ENCODE data around the gene CSTPP1.
"Not testable (repeated sequence)": the region's sequence is repeated elsewhere in the genome, so short reads cannot be mapped to it uniquely, and the experiment has no call there.

Gene CSTPP1

DNA sequence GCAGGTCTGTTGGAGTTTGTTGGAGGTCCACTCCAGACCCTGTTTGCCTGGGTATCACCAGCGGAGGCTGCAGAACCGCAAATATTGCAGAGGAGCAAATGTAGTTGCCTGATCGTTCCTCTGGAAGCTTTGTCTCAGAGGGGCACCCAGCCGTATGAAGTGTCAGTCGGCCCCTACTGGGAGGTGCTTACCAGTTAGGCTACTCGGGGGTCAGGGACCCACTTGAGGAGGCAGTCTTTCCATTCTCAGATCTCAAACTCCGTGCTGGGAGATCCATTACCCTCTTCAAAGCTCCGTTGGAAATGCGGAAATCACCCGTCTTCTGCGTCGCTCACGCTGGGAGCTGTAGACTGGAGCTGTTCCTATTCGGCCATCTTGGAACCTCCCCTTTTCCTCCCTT, 61.2 kb downstream of the CSTPP1 start:
- not testable (repeated sequence) for DNase-seq

DNA sequence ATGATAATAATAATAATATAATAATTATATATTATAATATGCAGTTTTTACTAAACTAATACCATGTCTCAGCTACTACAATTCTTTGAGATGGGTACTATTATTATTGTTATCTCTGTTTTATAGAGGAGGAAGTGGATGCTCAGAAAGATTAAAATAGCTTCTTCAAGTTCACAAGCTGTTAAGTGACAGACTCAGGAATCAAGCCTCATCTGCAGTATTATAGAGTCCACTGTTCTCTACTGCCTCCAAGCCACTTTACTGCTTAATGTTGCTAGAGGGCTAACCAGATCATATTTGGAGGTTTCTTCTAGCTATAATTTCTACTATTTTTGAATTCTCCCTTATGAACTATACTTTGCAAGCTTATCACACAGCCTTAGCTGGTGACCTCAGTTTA, 62.7 kb downstream of the CSTPP1 start:
- no peak for DNase-seq

DNA sequence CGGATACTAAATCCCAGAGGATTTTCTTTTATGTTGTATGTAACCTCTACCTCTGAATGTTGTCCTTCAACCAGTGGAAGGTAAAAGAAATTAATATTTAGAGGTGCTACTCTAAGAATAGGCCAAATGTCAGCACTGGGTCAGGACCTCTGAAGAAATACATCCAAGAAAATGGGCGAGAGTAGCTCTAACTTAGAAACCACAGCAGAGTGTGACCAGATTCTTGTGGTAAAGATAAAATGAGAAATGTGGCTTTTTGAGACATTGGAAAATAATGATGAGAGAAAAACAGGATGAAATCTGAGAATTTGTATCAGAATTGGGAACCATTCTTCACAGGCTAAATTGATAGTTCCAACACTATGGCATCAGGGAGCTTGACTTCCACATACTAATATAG, 63.5 kb downstream of the CSTPP1 start:
- no peak for DNase-seq

DNA sequence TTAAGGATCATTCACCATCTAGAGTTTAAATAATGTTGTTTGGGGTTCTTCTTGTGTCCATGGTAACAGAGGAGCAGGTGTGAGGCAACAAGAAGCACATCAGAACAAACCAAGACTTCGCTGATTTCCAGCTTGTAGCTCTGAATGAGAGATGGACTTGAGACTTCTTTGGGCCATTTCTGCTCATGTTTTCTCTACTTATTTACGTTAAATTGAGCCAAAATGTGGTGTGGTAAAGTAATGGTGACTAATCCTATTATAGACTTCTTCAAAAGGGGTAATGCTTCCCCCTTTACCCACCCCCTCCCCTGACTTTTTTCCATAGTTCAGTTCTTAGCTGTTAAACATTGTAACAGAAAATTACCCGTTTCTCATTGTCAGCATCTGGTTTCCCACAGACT, 65.2 kb downstream of the CSTPP1 start:
- no peak for DNase-seq

DNA sequence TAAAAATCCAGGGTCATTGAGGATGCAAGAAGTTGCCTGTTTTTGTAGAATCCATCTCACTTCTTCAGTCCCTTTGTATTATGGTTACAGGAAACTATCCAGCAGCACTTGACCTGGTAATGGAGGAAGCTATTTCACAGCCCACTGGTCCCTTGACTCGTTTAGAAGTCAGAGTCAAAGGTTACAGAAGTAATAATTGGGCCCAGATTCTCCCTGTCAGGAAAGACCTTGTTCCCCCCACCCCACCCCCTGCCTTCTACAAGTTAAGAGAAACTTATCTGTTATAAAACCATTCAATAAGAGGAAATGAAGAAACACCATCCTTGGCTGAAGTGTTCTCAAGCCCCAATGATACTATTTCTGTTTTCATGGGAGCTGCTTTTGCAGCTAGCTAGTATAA, 65.8 kb downstream of the CSTPP1 start:
- DNase-seq: peak; percentile 3

DNA sequence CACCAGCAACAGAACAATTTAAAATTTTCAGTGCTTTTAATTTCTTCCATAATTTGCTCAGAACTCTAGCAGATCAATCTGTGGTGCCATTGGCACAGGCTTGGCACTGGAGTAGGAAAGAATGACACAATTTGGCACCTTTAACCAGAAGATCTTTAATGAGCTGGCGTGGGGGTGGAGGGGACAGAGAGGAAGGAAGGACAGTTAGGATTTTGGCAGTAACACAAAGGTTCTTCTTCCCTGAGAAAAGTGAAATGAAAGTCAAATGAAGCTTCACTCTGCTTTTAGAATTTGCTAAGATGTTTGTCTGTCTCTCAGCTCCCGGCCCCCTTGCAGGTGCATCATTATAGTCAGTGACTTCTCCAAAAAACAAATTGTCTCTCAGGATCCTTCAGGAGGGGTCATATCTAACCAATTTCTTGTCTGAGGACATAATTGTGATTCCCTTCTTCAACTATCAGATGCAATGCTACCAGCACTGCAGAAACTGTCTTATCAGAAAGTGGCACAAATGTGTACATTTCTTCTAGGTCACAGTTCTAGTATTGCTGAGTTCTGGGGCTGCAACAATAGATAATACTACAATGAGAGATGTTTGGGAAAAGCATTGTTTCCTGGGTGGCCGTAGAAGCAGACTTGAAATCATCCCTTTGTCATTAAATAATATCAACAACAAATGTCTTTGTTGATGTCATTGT, 66.8 kb downstream of the CSTPP1 start:
- DNase-seq: peak; percentile 69

DNA sequence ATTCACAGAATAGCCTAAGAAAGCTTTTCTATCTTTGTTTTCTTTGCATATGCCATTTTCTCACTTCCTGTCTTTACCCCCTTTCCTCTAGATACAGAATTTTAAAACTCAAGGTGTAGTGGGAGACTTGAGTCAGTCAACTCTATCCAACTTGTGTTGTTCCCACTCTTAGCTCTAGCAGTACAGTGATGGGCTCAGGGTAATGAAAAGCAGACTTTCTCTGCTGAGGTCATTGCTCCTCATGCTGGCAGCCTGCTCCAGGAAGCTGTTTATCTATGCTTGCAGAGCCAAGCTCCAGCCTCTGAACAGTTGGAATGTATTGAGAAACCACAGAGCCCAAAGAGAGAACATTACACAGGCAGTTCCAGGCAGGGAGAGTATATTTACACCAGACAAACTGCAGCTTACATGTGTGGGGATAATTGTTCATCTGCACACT, 68.1 kb downstream of the CSTPP1 start:
- DNase-seq: peak; percentile 64

DNA sequence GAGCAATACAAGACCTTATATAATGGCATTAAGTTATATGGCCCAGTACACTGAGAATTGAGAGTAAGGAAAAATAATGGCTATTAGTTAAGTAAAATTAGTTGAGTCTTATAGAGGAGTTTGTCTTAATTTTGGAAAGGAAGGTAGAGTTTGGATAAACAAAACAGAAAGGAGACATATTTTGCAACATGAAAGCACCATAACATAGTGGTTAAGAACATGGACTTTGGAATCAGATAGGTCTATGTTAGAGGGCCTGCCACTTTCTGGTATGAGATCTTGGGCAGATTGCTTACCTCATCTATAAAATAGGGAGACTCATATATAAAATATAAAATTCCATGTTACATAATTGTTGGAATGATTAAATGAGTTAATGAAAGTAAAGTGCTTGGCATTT, 68.9 kb downstream of the CSTPP1 start:
- DNase-seq: no peak

DNA sequence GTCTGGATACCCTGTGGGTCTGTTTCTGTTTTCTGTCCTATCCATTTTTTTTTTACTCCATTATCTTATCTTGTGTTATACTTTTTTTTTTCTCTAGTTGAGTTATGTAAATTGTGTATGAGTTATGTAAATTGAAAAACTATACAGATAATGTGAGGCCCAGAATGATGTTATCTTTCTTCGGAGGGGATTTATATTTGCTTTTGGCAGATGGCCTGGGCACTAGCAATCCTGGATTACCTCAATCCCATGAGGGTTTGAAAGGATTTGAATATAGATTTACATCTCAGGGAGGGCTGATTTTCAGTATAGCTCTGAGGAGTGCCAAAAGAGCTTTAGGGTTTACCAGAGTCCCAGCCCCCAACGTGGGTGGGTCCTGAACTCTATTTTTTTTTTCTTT, 71.0 kb downstream of the CSTPP1 start:
- DNase-seq: no peak

DNA sequence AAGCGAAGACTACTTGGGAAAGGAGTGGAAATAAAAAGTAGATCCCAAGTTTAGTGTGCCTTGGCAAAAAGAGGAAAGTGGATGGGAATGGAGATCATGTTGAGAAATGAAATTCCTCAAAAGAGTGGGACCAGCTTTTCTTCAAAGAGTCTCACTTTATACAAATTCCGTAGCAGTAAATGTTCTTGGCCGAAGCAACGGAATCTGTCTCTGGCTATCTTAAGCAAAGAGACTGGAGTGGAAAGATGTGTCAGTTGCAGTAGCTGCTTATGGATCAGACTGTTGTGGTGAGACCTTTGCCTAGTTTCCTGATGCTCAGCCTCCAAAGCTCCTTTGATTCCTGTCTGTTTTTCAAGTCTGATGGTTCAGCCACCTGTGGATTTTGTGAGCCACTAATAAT, 73.6 kb downstream of the CSTPP1 start:
- DNase-seq: no peak

DNA sequence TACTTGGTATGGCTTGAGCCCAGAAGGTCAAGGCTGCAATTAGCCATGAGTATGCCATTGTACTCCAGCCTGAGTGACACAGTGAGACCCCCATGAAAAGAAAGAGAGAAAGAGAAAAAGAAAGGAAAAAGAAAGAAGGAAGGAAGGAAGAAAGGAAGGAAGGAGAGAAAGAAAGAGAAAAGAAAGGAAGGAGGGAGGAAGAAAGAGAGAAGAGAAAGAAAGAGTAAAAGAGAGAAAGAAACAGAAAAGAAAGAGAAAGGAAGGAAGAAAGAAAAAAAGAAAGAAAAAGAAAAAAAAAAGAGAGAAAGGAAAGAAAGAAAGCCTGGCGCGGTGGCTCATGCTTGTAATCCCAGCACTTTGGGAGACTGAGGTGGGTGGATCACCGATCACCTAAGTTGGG, 77.5 kb downstream of the CSTPP1 start:
- no peak for DNase-seq

DNA sequence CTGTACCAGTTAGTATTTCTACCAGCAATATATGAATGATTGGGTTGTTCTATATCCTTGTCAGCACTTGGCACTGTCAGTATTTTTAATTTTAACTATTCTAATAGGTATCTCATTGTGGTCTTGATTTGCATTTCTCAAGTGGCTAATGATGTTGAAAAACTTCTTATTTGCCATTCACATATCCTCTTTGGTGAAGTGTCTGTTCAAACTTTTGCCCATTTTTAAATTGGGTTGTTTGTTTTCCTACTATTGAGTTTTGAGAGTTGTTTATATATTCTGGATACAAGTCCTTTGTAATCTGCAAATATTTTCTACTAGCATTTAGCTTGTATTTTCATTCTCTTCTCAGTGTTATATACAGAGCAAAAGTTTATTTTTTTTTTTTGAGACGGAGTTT, 82.1 kb downstream of the CSTPP1 start:
- no peak for DNase-seq

DNA sequence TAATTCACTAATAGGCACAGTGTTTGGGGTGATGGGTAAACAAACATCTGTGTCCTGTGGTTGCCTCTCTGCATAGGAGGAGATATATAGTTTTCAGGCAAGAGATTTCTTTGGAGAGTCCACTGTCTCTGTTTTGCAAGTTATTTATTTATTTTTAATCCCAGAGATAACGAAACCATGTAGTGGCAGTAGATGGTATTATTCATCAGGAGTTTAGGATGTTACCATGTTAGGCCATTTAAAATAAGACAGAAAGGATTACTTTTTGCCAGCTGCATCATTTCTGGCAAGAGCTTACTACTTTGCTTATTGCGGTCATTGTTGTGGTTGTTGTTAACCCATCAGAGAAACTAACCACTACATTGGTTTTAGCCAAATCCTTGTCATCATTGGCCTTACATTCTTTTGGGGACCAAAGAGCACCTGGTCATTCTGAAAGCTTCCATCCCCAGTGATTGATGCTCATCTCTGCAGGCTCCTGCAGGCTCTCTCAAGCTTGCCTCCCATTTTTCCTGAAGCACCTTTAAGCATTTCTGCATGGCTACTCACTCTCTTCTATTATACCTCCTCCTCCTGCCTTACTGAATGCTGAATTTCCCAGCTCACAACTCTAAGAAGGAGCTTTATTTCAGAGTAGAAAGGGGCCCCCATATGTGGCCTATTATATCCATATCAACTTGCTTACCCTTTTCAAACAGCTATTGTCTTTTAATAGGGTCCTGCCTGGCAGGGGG, 84.4 kb downstream of the CSTPP1 start:
- DNase-seq: no peak

DNA sequence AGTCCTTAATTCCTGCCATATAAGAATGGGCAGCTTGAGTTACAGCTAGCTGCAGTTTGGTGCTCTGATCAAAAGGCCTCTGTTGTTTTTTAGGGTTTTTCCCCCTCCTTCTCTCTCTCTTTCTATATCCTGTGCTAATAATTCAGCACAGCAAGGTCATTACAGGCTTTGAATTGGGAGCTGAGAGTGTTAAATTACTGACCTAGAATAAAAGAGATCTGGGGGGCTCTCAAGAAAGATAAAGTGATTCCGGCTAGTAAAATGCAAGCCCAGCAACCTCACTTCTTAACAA, 84.9 kb downstream of the CSTPP1 start:
- no peak for DNase-seq

DNA sequence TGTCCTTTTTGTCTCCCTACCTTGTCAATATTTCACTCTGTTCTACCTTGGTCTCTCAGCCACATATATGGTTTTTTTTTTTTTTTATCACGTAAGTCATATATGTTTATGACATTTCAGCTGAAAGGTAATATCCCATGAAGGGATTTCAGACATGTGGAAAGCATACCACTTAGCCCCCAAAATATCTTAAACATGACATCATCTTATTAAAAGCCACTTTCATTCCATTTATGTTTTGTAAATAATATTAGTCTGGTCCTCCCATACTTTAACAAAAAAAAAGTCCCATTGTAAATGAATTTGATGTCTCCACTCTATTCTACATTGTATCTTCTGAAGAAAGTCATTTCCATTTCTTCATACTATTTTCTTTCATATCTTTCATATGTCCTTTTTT, 85.4 kb downstream of the CSTPP1 start:
- no peak for DNase-seq

DNA sequence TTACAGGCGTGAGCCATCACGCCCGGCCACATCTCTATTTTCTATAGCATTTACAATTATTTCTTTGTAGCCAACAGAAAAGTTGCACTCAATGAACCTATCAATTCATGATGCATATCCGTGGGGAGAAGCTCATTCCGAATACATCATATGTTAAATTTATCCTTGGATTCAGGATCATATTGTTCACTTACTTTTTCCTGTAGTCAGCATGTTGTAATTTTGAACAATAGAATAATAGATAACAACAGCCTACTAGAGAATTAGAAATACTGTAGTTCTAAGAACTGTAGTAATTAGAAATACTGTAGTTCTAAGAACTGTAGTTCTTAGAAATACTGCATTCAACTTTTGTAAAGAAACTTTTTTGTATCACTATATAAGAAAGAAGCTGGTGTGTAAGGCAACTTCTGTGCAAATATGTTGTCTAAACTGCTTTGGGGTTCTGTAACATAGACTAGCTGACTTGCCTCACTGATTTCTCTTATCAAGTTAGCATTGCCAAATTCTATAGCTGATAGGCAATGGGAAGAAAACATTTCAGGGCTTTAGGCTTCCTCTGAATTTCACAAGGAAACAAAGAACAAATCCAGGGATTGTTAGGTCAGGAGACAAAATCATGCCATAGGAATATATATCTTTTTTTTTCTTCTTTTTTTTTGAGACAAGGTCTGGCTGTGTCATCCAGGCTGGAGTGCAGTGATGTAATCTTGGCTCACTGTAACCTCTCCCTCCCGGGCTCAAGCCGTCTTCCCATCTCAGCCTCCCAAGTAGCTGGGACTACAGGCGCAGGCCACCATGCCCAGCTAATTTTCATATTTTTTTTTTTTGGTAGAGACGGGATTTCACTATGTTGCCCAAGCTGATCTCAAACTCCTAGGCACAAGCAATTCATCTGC, 91.9 kb downstream of the CSTPP1 start:
- no peak for DNase-seq

DNA sequence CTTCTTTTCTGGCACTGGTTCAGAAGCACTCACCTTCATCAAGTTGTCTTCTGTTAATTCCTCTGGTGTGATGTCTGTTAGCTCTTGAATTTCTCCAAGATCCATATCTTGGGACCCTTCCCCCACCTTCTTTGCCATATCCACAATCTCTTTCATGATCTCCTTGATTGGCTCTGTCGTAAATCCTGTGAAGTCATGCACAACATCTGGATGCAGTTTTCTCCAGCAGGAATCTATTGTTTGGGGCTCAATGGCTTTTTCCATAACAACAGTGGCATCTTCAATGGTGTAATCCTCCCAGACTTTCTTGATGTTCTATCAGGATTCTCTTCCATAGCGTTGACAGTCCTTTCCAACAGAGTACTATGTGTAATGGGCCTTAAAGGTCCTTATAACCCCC, 96.9 kb downstream of the CSTPP1 start:
- DNase-seq: no peak

DNA sequence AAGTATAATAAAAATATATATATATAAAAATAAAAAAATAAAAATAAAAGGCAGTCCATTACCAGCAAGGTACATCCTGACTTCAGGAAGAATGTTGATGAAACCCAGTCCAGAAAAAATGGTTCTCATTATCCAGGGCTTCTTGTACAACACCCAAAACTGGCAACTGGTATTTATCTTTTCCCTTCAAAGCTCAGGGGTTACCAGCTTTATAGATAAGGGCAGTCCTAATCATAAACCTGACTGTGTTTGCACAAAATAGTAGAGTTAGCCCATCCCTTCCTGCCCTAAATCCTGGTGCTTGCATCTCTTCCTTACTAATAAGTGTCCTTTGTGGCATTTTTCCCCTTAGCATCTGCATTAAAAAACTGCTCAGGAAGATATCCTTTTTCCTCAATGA, 97.5 kb downstream of the CSTPP1 start:
- DNase-seq: no peak

DNA sequence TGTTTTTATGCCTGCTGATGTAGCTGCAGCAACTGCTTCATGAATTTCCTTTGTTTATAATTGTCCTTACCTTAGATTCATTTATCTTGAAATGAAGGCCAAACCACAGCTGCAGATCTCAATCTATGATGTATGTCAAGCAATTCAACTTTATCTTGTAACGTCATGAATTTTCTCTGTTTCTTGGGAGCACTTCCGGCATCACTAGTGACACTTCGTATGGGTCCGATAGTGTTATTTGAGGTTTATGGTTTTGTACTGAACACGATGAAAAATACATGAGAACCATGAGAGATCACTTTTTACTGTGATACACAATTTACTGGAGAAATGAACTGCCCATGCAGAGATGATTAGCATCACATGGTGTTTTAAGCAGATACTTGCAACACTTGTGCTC, 98.5 kb downstream of the CSTPP1 start:
- DNase-seq: no peak

DNA sequence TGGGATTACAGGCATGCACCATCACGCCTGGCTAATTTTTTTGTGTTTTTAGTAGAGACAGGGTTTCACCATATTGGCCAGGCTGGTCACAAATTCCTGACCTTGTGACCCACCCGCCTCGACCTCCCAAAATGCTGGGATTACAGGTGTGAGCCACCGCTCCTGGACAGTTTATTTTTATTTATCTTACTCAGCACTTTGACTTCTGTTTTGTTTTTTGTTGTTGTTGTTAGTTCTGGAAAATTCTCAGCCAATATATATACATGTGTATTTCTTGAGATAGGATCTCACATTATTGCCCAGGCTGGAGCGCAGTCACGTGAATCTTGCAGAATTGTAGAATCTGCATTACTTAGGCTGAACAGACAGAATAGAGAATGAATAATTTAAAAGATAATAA, 107.6 kb downstream of the CSTPP1 start:
- DNase-seq: no peak

DNA sequence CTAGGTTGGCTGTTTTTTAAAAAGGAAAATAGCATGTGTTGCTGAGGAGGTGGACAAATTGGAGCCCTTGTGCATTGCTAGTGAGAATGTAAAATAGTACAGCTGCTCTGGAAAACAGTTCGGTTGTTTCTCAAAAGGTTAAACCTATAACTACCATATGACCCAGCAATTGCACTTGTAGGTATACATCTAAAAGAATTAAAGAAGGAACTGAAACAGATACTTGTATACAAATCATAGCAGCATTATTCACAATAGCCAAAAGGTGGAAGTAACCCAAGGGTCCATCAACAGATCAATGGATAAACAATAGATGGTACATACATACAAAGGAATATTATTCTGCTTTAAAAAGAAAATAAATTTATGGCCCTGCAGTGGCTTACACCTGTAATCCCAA, 111.4 kb downstream of the CSTPP1 start:
- no peak for DNase-seq

DNA sequence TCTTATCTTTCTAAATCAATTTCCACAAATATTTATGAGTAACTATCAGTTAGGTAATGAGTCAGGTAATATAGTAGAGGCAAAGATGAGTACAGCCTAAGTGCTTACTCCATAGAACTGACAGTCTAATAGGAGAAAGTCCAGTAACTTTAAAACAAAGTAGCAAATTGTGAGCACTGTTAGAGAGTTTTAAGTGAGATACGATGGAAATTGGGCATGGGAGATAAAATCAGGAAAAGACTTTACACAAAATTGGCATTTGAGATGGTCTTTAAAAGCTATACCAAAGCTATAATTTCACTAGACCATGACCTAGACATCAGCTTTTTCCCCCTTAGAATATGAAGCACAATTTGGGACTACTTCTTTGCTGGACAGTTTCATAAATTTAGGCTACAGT, 113.7 kb downstream of the CSTPP1 start:
- no peak for DNase-seq

DNA sequence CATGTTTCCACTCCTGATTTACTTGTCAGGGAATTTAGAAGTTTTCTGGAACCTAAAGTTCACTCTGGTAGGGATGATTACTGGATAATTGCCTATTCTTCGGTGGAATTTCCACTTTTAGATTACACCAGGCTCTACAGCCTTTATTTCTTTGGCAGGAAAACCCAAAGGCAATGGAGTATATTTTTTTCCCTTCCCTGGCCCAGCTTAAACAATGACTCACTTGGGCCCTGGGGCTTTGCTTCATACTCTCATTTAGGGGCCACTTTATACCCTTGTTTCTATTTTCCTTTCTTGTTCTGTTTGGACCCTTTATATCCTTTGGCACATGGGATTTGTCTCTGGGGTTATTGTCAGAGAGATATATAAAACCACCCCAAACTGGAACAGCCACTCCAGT, 114.7 kb downstream of the CSTPP1 start:
- DNase-seq: no peak

DNA sequence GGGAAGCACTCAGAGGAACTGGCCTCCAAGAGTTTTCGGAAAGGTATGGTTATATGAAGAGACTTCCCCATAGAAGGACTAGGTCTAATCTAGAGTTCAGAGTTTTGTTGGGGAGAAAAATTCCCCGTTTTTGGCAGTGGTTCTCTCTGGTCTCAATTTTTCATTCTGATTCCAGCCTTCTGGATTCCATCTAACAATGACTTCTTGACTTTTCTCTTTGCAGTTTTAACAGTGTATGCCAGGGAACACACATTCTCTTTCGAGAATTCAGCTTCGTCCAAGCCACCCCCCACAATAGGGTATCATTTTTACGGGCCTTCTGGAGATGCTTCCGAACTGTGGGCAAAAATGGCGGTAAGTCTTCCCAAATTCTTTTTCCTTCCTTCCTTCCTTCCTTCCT, 115.6 kb downstream of the CSTPP1 start:
- no peak for DNase-seq

Data from MV-4-11 (cell line).